WTC11 (cell line): ENCODE data around the gene PTPRB. TPM values are rescaled to one million over a fixed set of nuclear protein-coding genes. Genes with fewer than 3 reads are reported as not detected.

Experiments
- ATAC-seq: fragments of 200-7000 bp; cut with Tn5 transposase; 2 replicates; pipeline ENCODE4 v1.10.0; 2021; ENCODE audit warnings: mild to moderate bottlenecking, moderate library complexity
- CTCF ChIA-PET: fragments of 300-600 bp; sonication (Branson Sonifier 250); formaldehyde crosslinking; loops from one replicate; lab custom pipeline; 2021; ENCODE audit warnings: antibody characterized with exemption; lab: Charles Lee
- POLR2A ChIA-PET: fragments of 350-600 bp; sonication (Branson Sonifier 250); formaldehyde crosslinking; loops from one replicate; lab custom pipeline; 2021; ENCODE audit warnings: antibody characterized with exemption; lab: Charles Lee
- DNase-seq: peaks from one replicate; pipeline ENCODE4 v3.0.0; 2021; ENCODE audit warnings: low spot score
- H3K27ac Mint-ChIP-seq: 2 replicates; pipeline ENCODE4 v1.8.0; 2021; ENCODE audit warnings: mixed read lengths
- H3K27me3 Mint-ChIP-seq: 2 replicates; pipeline ENCODE4 v1.8.0; 2021; ENCODE audit warnings: low read depth, mild to moderate bottlenecking, moderate library complexity, mixed read lengths
- H3K36me3 Mint-ChIP-seq: 2 replicates; pipeline ENCODE4 v1.8.0; 2021; ENCODE audit warnings: mixed read lengths
- H3K4me1 Mint-ChIP-seq: 2 replicates; pipeline ENCODE4 v1.8.0; 2022; ENCODE audit warnings: mixed read lengths
- H3K4me3 Mint-ChIP-seq: 2 replicates; pipeline ENCODE4 v1.8.0; 2021; ENCODE audit warnings: mild to moderate bottlenecking, moderate library complexity, mixed read lengths
- H3K9me3 Mint-ChIP-seq: 2 replicates; pipeline ENCODE4 v1.8.0; 2021; ENCODE audit warnings: mixed read lengths
- ARID4B ChIP-seq: sonication (generic); formaldehyde crosslinking; IDR thresholded peaks from 2 replicates; pipeline ENCODE4 v1.8.0; 2023; ENCODE audit warnings: missing genetic modification reagents, mild to moderate bottlenecking, borderline replicate concordance
- ELF4 ChIP-seq: sonication (generic); formaldehyde crosslinking; IDR thresholded peaks from 2 replicates; pipeline ENCODE4 v1.8.1; 2022; ENCODE audit warnings: low read depth, mild to moderate bottlenecking, moderate library complexity, missing genetic modification reagents
- EMX1 ChIP-seq: fragments of 250-450 bp; sonication (Bioruptor Pico); IDR thresholded peaks from 2 replicates; pipeline ENCODE4 v1.8.0; 2021; ENCODE audit warnings: mild to moderate bottlenecking
- FOXJ3 ChIP-seq: sonication (generic); formaldehyde crosslinking; IDR thresholded peaks from 2 replicates; pipeline ENCODE4 v1.9.0; 2021; ENCODE audit warnings: missing genetic modification reagents, mild to moderate bottlenecking, borderline replicate concordance
- FOXK1 ChIP-seq: sonication (generic); formaldehyde crosslinking; IDR thresholded peaks from 2 replicates; pipeline ENCODE4 v1.8.0; 2022; ENCODE audit warnings: mild to moderate bottlenecking, moderate library complexity, missing genetic modification reagents
- FOXP1 ChIP-seq: sonication (generic); formaldehyde crosslinking; IDR thresholded peaks from 2 replicates; pipeline ENCODE4 v1.8.0; 2022; ENCODE audit warnings: missing genetic modification reagents, mild to moderate bottlenecking, moderate library complexity, borderline replicate concordance
- GRHL2 ChIP-seq: fragments of 250-450 bp; sonication (Bioruptor Pico); IDR thresholded peaks from 2 replicates; pipeline ENCODE4 v1.8.0; 2022; ENCODE audit warnings: mild to moderate bottlenecking, moderate library complexity; ENCODE audit not compliant: insufficient replicate concordance, severe bottlenecking
- HMGA2 ChIP-seq: fragments of 250-450 bp; sonication (Bioruptor Pico); IDR thresholded peaks from 2 replicates; pipeline ENCODE4 v1.4.0; 2021; ENCODE audit warnings: mild to moderate bottlenecking, moderate library complexity
- JUN ChIP-seq: sonication (generic); formaldehyde crosslinking; IDR thresholded peaks from 2 replicates; pipeline ENCODE4 v1.8.0; 2023; ENCODE audit warnings: mild to moderate bottlenecking, missing genetic modification reagents
- NFE2L1 ChIP-seq: sonication (generic); formaldehyde crosslinking; IDR thresholded peaks from 2 replicates; pipeline ENCODE4 v1.8.1; 2023; ENCODE audit warnings: missing genetic modification reagents
- TCF7 ChIP-seq: sonication (generic); formaldehyde crosslinking; IDR thresholded peaks from 2 replicates; pipeline ENCODE4 v1.8.0; 2022; ENCODE audit warnings: mild to moderate bottlenecking, low read depth, missing genetic modification reagents, moderate library complexity
- TEAD1 ChIP-seq: sonication (generic); formaldehyde crosslinking; IDR thresholded peaks from 2 replicates; pipeline ENCODE4 v1.8.0; 2022; ENCODE audit warnings: mild to moderate bottlenecking, missing genetic modification reagents
- ZBTB21 ChIP-seq: sonication (generic); formaldehyde crosslinking; IDR thresholded peaks from 2 replicates; pipeline ENCODE4 v1.8.1; 2023; ENCODE audit warnings: mild to moderate bottlenecking, missing genetic modification reagents, borderline replicate concordance
- ZNF121 ChIP-seq: sonication (generic); formaldehyde crosslinking; IDR thresholded peaks from 2 replicates; pipeline ENCODE4 v1.8.0; 2023; ENCODE audit warnings: missing genetic modification reagents
- ZNF396 ChIP-seq: fragments of 250-450 bp; sonication (Bioruptor Pico); IDR thresholded peaks from 2 replicates; pipeline ENCODE4 v1.8.0; 2021; ENCODE audit warnings: mild to moderate bottlenecking, moderate library complexity, borderline replicate concordance
- ZNF416 ChIP-seq: fragments of 250-450 bp; sonication (Bioruptor Pico); IDR thresholded peaks from 2 replicates; pipeline ENCODE4 v1.9.0; 2021; ENCODE audit warnings: mild to moderate bottlenecking, inconsistent platforms
- total RNA-seq: library from RNA; stranded (reverse); gene quantifications from 3 replicates; pipeline ENCODE4 v1.2.3, GENCODE V29; 2021
- TF ChIP-seq, protein P1 (sequence below): fragments of 250-450 bp; sonication (Bioruptor Pico); IDR thresholded peaks from 2 replicates; pipeline ENCODE4 v1.9.0; 2021; ENCODE audit warnings: moderate library complexity, mild to moderate bottlenecking, inconsistent platforms, borderline replicate concordance
- TF ChIP-seq, protein P2 (sequence below): sonication (generic); formaldehyde crosslinking; IDR thresholded peaks from 2 replicates; pipeline ENCODE4 v1.8.1; 2022; ENCODE audit warnings: missing genetic modification reagents, borderline replicate concordance
- TF ChIP-seq, protein P3 (sequence below): fragments of 250-450 bp; sonication (Bioruptor Pico); IDR thresholded peaks from 2 replicates; pipeline ENCODE4 v1.8.0; 2021; ENCODE audit warnings: mild to moderate bottlenecking
- TF ChIP-seq, protein P4 (sequence below): sonication (generic); formaldehyde crosslinking; IDR thresholded peaks from 2 replicates; pipeline ENCODE4 v1.8.1; 2023; ENCODE audit warnings: mild to moderate bottlenecking, missing genetic modification reagents, borderline replicate concordance

Gene PTPRB
- total RNA-seq, 1 experiment from 2014 or later: 3.3 TPM

DNA sequence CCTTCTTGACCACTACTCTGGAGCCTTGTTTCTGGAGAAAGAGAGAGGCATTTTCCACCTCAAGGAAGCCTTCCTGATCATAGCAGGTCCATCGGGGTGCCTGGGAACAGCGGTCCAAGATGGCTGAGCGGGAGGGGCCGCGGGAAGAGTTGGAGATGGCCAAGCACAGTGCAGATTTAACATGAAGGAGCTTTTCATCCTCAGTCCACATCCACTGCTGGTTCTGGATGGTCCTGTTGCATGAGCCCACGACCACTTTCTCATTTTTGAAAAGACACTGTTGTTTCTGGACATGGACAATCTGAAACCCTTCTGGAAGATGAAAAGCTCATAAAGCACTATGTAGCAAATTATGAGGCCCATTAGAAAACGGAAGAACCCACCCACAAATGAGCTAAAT is 1.5 kb downstream of the PTPRB start (continued):
- TF ChIP-seq, protein P1, sequence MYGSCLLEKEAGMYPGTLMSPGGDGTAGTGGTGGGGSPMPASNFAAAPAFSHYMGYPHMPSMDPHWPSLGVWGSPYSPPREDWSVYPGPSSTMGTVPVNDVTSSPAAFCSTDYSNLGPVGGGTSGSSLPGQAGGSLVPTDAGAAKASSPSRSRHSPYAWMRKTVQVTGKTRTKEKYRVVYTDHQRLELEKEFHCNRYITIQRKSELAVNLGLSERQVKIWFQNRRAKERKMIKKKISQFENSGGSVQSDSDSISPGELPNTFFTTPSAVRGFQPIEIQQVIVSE (CRISPR knock-in tag): no peak
- TF ChIP-seq HMGA2 (no peak), FOXK1 (CRISPR knock-in tag) (no peak)

DNA sequence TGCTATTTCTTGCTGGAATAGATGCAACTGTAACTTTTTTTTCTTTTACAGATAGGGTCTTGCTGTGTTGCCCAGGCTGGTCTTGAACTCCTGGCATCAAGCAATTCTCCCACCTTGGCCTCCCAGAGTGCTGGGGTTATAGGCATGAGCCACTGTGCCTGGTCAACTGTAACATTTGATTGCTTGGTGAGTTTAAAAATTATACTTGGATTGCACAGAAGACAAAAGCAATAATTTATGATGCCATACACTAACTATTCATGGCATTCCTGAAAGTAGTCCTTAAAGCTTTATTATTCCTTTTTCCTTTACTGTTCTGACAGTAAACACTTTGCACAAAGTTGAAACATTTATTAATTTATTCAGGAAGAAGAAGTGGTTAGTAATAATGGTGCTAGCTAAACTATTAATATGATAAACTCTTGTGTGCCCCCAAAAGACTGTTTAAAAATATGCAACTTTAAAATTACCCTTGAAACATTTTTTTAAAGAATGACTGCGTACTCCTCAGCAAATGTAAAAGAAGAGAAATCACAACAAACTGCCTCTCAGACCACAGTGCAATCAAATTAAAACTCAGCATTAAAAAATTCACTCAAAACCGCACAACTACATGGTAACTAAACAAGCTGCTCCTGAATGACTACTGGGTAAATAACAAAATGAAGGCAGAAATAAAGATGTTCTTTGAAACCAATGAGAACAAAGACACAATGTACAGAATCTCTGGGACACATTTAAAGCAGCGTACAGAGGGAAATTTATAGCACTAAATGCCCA is 8.3 kb downstream of the PTPRB start:
- Mint-ChIP-seq H3K27me3 (no peaks in the 10 kb centered on the region), H3K36me3 (no peaks in the 10 kb centered on the region), H3K9me3 (no peaks in the 10 kb centered on the region), H3K27ac (no peak overlapping the region), H3K4me1 (peaks cover 9% of the 10 kb centered on the region; the same call in 1 of the 2 replicates), H3K4me3 (no peak overlapping the region)
- DNase-seq (no peak), ATAC-seq (no peak)
- ChIA-PET POLR2A (no interaction called here), CTCF (no interaction called here)
- no peak for TF ChIP-seq FOXJ3
- TF ChIP-seq JUN (CRISPR knock-in tag): no peak
- TF ChIP-seq ZNF121 (CRISPR knock-in tag): 0 out of 2 replicates have a peak, but pooled peaks have one; percentile 38
- TF ChIP-seq, all 79 proteins: peak for 1

DNA sequence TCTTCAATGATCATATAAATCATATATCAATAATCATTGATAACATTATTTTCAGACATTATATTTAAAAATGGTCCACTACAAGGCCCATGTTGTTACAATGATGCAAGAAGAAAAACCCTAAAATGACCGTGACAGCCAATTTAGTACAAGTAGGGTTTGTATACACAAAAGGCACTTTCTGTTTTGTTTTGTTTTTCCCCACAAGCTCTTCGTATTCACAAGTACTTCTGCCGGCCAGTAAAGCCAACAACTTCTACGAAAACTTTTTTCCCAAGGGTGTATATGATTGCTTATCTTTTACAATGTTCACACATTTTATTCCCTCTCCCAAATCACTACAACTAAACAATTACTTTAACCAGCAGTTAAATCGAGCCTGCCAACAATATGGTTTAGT is 9.6 kb downstream of the PTPRB start:
- DNase-seq: no peak
- Mint-ChIP-seq H3K36me3 (no peaks in the 10 kb centered on the region), H3K27ac (no peak overlapping the region), H3K9me3 (no peaks in the 10 kb centered on the region), H3K27me3 (no peaks in the 10 kb centered on the region), H3K4me1 (peaks cover 15% of the 10 kb centered on the region; the same call in 1 of the 2 replicates), H3K4me3 (no peak overlapping the region)
- ATAC-seq: no peak
- CTCF ChIA-PET: no interaction called here
- TF ChIP-seq TCF7 (CRISPR knock-in tag) (no peak), ARID4B (no peak), TEAD1 (CRISPR knock-in tag) (no peak), GRHL2 (no peak), ZBTB21 (CRISPR knock-in tag) (no peak), ZNF396 (CRISPR knock-in tag) (no peak), ELF4 (CRISPR knock-in tag) (no peak), ZNF416 (CRISPR knock-in tag) (no peak), NFE2L1 (no peak), FOXP1 (CRISPR knock-in tag) (no peak), EMX1 (CRISPR knock-in tag) (no peak)
- TF ChIP-seq, protein P2, sequence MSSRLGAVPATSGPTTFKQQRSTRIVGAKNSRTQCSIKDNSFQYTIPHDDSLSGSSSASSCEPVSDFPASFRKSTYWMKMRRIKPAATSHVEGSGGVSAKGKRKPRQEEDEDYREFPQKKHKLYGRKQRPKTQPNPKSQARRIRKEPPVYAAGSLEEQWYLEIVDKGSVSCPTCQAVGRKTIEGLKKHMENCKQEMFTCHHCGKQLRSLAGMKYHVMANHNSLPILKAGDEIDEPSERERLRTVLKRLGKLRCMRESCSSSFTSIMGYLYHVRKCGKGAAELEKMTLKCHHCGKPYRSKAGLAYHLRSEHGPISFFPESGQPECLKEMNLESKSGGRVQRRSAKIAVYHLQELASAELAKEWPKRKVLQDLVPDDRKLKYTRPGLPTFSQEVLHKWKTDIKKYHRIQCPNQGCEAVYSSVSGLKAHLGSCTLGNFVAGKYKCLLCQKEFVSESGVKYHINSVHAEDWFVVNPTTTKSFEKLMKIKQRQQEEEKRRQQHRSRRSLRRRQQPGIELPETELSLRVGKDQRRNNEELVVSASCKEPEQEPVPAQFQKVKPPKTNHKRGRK (CRISPR knock-in tag): no peak
- TF ChIP-seq, protein P3, sequence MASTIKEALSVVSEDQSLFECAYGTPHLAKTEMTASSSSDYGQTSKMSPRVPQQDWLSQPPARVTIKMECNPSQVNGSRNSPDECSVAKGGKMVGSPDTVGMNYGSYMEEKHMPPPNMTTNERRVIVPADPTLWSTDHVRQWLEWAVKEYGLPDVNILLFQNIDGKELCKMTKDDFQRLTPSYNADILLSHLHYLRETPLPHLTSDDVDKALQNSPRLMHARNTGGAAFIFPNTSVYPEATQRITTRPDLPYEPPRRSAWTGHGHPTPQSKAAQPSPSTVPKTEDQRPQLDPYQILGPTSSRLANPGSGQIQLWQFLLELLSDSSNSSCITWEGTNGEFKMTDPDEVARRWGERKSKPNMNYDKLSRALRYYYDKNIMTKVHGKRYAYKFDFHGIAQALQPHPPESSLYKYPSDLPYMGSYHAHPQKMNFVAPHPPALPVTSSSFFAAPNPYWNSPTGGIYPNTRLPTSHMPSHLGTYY (CRISPR knock-in tag): no peak
- TF ChIP-seq, protein P4, sequence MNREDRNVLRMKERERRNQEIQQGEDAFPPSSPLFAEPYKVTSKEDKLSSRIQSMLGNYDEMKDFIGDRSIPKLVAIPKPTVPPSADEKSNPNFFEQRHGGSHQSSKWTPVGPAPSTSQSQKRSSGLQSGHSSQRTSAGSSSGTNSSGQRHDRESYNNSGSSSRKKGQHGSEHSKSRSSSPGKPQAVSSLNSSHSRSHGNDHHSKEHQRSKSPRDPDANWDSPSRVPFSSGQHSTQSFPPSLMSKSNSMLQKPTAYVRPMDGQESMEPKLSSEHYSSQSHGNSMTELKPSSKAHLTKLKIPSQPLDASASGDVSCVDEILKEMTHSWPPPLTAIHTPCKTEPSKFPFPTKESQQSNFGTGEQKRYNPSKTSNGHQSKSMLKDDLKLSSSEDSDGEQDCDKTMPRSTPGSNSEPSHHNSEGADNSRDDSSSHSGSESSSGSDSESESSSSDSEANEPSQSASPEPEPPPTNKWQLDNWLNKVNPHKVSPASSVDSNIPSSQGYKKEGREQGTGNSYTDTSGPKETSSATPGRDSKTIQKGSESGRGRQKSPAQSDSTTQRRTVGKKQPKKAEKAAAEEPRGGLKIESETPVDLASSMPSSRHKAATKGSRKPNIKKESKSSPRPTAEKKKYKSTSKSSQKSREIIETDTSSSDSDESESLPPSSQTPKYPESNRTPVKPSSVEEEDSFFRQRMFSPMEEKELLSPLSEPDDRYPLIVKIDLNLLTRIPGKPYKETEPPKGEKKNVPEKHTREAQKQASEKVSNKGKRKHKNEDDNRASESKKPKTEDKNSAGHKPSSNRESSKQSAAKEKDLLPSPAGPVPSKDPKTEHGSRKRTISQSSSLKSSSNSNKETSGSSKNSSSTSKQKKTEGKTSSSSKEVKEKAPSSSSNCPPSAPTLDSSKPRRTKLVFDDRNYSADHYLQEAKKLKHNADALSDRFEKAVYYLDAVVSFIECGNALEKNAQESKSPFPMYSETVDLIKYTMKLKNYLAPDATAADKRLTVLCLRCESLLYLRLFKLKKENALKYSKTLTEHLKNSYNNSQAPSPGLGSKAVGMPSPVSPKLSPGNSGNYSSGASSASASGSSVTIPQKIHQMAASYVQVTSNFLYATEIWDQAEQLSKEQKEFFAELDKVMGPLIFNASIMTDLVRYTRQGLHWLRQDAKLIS: no peak
- POLR2A ChIA-PET: no interaction called here
